Glutamatergic neuron (in vitro differentiated cells): Measurements from ENCODE around the gene GSX1. TPM values are rescaled to one million over a fixed set of nuclear protein-coding genes. Genes with fewer than 3 reads are reported as not detected.
A peak's percentile ranks its signal among the peaks of the same experiment; 100 is the strongest.
"Not testable (repeated sequence)": the region's sequence is repeated elsewhere in the genome, so short reads cannot be mapped to it uniquely, and the experiment has no call there.

Experiments used
- DNase-seq: peaks from one replicate; pipeline ENCODE4 v3.0.0; 2022
- H3K27ac Mint-ChIP-seq: one replicate; pipeline ENCODE4 v1.8.0; 2020; ENCODE audit warnings: mild to moderate bottlenecking, mixed read lengths, inconsistent platforms; ENCODE audit not compliant: unreplicated experiment
- H3K27me3 Mint-ChIP-seq: one replicate; pipeline ENCODE4 v1.8.0; 2020; ENCODE audit warnings: mild to moderate bottlenecking, moderate library complexity, mixed read lengths, inconsistent platforms; ENCODE audit not compliant: unreplicated experiment
- H3K36me3 Mint-ChIP-seq: one replicate; pipeline ENCODE4 v1.8.0; 2020; ENCODE audit warnings: mild to moderate bottlenecking, mixed read lengths, inconsistent platforms; ENCODE audit not compliant: unreplicated experiment
- H3K4me1 Mint-ChIP-seq: one replicate; pipeline ENCODE4 v1.8.0; 2020; ENCODE audit warnings: mild to moderate bottlenecking, low read depth, mixed read lengths, inconsistent platforms; ENCODE audit not compliant: unreplicated experiment
- H3K4me3 Mint-ChIP-seq: one replicate; pipeline ENCODE4 v1.8.0; 2020; ENCODE audit warnings: mild to moderate bottlenecking, mixed read lengths, inconsistent platforms; ENCODE audit not compliant: unreplicated experiment
- H3K9me3 Mint-ChIP-seq: one replicate; pipeline ENCODE4 v1.8.0; 2020; ENCODE audit warnings: mild to moderate bottlenecking, moderate library complexity, mixed read lengths, inconsistent platforms; ENCODE audit not compliant: unreplicated experiment
- CTCF ChIP-seq: fragments of 200-600 bp; sonication (generic); IDR thresholded peaks from one replicate; pipeline ENCODE4 v1.5.0; 2021; ENCODE audit not compliant: partially characterized antibody, unreplicated experiment
- long read RNA-seq: library from polyadenylated mRNA; unstranded; transcript quantifications from one replicate; pipeline ENCODE4 v2.0.0, GENCODE V29; 2020; ENCODE audit not compliant: unreplicated experiment
- total RNA-seq: library from RNA; stranded (reverse); fragmentation: NEBNext Ultra II Directional; extraction: Animal tissue kit (Norgen Biotek cat#: 25700); gene quantifications from one replicate; pipeline ENCODE4 v1.2.1, GENCODE V29; 2021; ENCODE audit not compliant: unreplicated experiment

The GSX1 gene
- total RNA-seq, result not detected
- long read RNA-seq, result 0 reads

GRCh38 chr13:27792393-27793218 lies at the start of gene GSX1:
Gene GSX1, plus strand, starts transcription at chr13:27792483. Its CDS starts 208 bp downstream, at chr13:27792691.
- Mint-ChIP-seq H3K4me1 (peaks cover 13% of the 10 kb centered on the region), H3K4me3 (peak within 1 kb of the TSS; percentile 71), H3K27ac (no peak within 1 kb of the TSS), H3K27me3 (peaks cover 60% of the 10 kb centered on the region), H3K9me3 (peaks cover 28% of the 10 kb centered on the region), H3K36me3 (peaks cover 6% of the 10 kb centered on the region)
- TF ChIP-seq CTCF, result no peak
- DNase-seq, result peak; percentile 45

DNA sequence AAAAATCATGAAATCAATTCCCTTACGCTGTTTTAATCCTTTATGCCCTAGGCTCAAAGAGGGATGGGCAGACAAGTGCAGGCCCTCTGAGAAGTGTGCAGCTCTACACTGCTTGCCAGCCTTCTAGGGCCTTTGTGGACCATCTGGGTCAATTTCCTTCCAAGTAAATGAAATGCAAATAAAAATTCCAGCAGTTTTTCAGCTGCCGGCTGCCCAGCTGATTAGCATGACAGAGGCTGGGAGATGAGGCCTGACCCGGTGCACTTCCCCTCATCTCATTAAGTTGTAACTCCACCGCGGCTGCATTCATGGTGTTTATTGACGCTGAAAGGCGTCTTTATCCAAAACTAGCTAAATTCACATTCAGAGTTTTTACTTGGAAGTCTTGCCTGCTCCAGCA lies 47.5 kb upstream of the GSX1 start:
- H3K36me3 Mint-ChIP-seq, result no peaks in the 10 kb centered on the region
- peaks cover 6% of the 10 kb centered on the region for H3K9me3 Mint-ChIP-seq
- peak; percentile 18 for DNase-seq
- H3K27me3 Mint-ChIP-seq, result peaks cover 2% of the 10 kb centered on the region
- H3K27ac Mint-ChIP-seq, result no peak overlapping the region
- H3K4me1 Mint-ChIP-seq, result no peaks in the 10 kb centered on the region
- no peak overlapping the region for H3K4me3 Mint-ChIP-seq
- no peak for TF ChIP-seq CTCF

DNA sequence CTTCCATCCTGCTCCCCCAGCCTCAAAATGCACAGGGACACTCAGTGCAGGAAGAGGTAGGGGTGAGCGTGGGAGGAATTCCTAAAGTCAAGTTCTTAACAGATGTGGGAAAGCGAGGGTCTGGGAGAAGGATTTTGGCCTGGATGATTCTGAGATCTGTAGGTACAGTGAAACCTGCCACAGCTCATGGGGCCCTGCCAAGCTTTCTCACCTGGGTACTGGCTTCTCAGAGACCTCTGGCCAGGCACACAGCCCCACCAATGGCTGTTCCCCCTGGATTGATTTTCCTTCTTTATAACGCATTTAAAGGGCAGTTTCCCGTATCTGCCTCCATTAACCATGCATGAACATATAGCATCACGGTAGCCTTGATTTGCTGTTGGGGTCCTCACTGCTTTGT lies 47.0 kb upstream of the GSX1 start:
- Mint-ChIP-seq H3K4me3 (no peak overlapping the region), H3K4me1 (no peaks in the 10 kb centered on the region), H3K9me3 (peaks cover 6% of the 10 kb centered on the region), H3K27ac (no peak overlapping the region), H3K36me3 (no peaks in the 10 kb centered on the region), H3K27me3 (peaks cover 2% of the 10 kb centered on the region)
- TF ChIP-seq CTCF, result no peak
- no peak for DNase-seq

GRCh38 chr13:27748143-27748542 lies 44.1 kb upstream of the GSX1 start:
- H3K27ac Mint-ChIP-seq, H3K9me3 Mint-ChIP-seq, DNase-seq, H3K4me1 Mint-ChIP-seq, H3K27me3 Mint-ChIP-seq, H3K36me3 Mint-ChIP-seq, H3K4me3 Mint-ChIP-seq: not testable (repeated sequence)

DNA sequence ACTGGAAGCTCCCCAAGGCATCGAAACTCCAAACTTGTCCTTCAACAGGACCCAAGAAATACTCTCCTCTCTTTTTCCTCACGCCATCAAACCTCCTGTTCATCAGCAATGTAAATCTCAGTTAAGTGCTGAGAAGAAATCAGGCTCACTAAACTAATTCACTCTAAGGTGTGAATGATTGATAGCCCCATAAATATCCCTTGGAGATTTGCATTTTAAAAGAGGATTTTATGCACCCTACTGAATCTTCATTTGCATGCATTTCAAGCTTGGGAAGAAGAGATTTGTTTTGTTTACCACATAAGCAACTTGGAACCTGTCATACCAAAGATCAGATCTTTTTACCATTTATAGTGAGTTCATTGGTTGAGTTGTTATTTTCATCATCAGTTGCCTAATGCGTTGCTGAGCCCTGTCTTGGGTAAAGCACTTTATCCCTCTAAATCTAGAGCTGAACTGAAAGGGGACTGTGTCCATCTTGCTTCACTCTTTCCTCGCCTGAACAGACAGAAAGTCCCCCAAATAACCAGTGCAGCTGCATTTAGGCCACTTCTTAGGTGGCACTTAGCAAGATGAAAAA lies 40.2 kb upstream of the GSX1 start:
- DNase-seq, result no peak
- Mint-ChIP-seq H3K9me3 (peaks cover 7% of the 10 kb centered on the region), H3K4me3 (no peak overlapping the region), H3K27me3 (peaks cover 6% of the 10 kb centered on the region), H3K4me1 (peaks cover 6% of the 10 kb centered on the region), H3K27ac (no peak overlapping the region), H3K36me3 (peaks cover 14% of the 10 kb centered on the region)
- TF ChIP-seq CTCF, result no peak
